HG03439 (cell line): Measurements from ENCODE around the gene NFIA.
A peak's percentile ranks its signal among the peaks of the same experiment; 100 is the strongest.

Source experiments
- ATAC-seq: cut with Tn5 transposase; IDR thresholded peaks from one replicate; pipeline ENCODE4 v1.9.1; 2021; ENCODE audit warnings: mild to moderate bottlenecking, moderate library complexity; ENCODE audit not compliant: unreplicated experiment

NFIA gene

GRCh38 chr1:61322769-61323168 lies 240.4 kb downstream of the NFIA start:
- no peak for ATAC-seq

GRCh38 chr1:61323681-61324328 lies 241.4 kb downstream of the NFIA start:
- no peak for ATAC-seq

- no peak for ATAC-seq
Observed at GRCh38 chr1:61326713-61327112, 244.4 kb downstream of the NFIA start.

DNA sequence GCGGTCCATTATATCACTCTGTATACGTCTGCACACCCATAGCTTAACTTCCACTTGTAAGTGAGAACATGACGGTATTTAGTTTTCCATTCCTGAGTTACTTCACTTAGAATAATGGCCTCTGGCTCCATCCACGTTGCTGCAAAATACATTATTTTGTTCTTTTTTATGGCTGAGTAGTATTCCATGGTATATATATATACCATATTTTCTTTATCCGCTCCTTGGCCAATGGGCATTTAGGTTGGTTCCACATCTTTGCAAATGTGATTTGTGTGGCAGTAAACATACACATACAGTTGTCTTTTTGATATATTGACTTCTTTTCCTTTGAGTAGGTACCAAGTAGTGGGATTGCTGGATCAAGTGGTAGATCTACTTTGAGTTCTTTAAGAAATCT lies 245.1 kb downstream of the NFIA start:
- no peak for ATAC-seq

GRCh38 chr1:61329556-61329955 lies 247.2 kb downstream of the NFIA start:
- ATAC-seq: no peak

GRCh38 chr1:61330018-61330417 lies 247.7 kb downstream of the NFIA start:
- ATAC-seq: no peak

- ATAC-seq: no peak
Observed at GRCh38 chr1:61330571-61330970, 248.2 kb downstream of the NFIA start.

DNA sequence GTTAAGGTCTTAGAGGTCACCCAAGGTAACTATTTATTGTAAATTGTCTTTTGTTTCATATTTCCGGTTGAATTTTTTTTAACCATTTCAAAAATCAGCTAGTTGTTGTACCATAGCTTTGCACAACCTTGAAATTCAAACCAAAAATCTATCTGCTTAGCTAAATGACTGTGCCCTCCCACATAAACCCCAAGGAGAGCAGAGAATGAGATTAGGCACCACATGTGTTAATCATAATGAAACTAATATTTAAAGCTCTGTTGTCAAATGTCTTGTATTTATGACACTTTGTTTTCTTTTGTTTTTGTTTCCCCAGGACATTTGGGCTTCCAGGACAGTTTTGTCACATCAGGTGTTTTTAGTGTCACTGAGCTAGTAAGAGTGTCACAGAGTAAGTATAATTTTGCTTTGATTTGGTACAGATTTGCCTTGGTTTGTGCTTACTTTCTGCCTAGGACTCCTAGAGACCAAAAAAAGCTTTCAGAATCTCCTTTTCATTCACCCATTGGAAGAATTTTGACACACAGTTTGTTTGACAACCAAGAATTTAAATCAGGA lies 249.9 kb downstream of the NFIA start:
- ATAC-seq: peak; percentile 99

DNA sequence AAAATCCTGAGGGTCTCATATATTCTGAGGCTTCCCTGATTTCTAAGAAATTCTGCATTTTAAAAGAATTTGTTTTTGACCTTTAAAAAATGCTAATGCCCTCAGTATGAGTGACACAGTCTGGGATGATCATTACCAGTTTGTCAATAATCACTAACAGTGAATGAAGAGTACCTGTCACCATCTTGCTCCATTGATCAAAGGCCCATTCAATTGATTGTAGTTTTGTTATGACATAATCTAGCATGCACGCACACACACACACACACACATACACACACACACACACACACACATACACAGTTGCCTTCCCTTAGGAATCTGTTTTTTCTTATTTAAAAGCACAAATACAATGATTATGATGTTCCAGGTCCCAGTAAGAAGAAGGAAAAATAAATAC lies 250.4 kb downstream of the NFIA start:
- no peak for ATAC-seq

DNA sequence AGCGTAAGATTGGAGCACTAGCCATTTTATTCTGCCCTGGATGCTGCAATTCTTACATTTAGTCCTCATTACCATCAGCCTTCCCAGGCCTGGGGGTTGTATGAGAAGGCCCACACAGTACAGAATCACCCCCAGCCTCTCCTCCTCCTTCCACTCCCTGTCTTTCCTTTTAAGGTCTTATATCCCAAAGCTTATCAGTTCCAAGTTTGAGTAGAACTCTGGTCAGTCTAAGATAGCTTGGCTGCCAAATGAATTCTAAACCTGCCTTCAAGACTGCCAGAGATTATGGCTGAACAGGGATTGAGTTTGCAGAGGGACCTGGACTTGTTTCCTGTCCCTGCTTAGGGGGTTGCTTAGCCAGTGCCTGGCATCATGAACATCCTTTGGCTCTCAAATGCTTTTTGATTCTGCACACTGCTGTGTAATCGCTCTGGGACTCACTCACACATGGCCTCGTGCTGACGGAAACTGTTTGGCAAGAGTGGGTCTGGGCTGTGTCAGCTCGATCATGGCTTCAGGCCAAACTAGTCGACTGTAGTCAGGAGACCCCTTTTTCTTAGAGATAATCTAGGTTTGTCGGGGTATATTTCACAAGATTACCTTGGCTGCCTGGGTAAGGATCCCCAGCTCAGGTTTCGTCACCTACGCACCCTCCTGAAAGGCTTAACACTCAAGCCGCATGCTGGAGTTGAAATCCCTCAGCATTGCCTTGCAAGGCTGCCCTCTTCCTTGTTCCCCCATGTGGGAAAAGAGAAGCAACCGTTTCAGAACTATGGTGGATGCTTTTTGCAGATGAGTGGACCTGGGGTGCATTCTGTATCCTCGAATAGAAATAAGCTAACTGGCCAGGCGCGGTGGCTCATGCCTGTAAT lies 252.6 kb downstream of the NFIA start:
- ATAC-seq: no peak

GRCh38 chr1:61337037-61337436 lies 254.7 kb downstream of the NFIA start:
- ATAC-seq: no peak

DNA sequence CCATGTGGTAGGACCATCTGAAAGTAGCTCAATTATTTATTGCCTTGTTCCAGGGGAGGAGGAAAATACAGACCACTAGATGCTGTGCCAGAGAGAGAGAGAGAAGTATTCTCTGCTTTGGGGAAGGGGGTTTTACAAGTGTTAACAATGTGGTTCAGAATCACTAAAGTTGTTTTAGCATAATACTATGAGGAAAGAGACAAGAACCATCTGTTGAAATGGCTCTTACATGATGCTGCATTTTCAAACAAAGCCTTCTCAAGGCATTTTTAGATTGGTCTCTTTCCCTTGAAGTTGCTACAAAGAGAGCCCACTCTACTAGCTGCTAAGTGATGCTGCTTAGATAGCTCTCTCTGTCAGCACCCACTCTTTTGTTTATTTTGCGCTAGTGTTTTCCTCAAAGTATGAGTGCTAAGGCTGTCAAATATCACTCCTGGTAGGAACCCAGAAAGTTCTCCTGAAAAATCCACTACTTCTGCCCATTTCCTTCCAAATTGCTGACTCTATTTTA lies 255.1 kb downstream of the NFIA start:
- no peak for ATAC-seq

- ATAC-seq: no peak
Observed at GRCh38 chr1:61337981-61338848, 255.9 kb downstream of the NFIA start.

- no peak for ATAC-seq
Observed at GRCh38 chr1:61338899-61339298, 256.5 kb downstream of the NFIA start.

DNA sequence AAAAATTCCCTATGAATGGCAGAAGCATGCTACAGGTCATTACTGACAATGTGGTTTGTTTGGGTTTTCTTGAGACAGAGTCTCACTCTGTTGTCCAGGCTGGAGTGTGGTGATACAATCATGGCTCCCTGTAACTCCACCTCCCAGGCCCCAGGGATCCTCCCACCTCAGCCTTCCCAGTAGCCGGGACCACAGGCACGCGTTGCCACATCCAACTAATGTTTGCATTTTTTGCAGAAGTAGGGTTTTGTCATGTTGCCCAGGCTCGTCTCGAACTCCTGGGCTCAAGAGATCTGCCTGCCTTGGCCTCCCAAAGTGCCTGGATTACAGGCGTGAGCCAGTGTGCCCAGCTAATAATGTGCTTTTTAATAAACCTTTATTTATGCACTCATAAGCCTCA lies 259.1 kb downstream of the NFIA start:
- no peak for ATAC-seq

GRCh38 chr1:61343734-61344420 lies 261.5 kb downstream of the NFIA start:
- no peak for ATAC-seq

DNA sequence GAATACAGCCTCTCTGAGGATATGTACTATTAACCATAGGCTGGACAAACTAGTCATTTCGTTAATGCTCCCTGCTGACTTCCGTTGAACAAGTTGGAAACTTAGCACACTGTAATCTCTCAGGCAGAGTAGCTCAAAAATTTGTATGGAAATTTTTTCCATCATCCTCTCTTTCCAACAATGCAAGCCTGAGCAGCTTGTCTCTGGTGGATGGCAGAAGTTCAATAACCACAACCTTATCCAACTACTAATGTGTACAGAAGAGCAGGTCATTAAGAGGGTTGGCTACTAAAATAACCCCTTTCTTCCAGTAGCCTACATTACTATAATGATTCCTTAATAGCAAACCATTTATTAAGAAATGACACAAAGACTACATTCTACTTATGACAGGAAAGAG lies 262.3 kb downstream of the NFIA start:
- no peak for ATAC-seq

- ATAC-seq: no peak
Observed at GRCh38 chr1:61348025-61348665, 265.8 kb downstream of the NFIA start.

DNA sequence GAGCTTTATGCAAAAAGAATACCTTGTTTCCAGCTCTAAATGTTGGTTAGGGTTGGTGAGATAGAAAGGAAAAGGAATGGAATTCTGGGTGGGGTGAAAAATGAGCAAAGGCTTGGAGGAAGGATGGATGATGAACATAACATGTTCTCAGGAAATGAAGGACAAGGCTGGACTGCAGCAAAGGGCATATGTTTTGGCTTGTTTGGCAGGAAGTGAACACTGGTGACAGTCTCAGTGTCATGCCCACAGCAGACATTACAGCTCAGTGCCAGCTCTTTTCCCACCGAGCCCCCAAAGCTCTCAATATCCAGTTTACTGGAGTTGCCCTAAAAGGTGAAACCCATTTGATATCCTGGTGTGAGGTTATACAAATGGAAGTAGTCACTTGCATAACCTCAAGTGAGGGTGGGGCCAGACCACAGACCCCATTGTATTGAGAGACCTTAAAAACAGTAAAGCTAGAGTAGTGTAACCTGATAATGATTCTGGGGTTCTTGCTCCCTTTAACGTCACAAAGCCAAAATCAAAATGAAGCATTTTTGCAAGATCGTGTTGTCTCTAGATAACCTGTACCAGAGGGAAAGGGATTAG lies 270.6 kb downstream of the NFIA start:
- ATAC-seq: no peak
